ENCODE data around the gene GRIN1. TPM values are rescaled to one million over a fixed set of nuclear protein-coding genes. Genes with fewer than 3 reads are reported as not detected.

Gene GRIN1
- total and polyA plus RNA-seq, 2 of the 13 experiments (the other 11 are each of a cell fraction or from before 2014, with no cell fraction given) = 0.13 TPM; not detected in 1

- TF ChIP-seq ZBTB37 (CRISPR knock-in tag; IDR thresholded peaks at IDR 0.05) = no peak
- no peak for TF ChIP-seq ZFP37 (CRISPR knock-in tag; IDR thresholded peaks at IDR 0.05; ENCODE audit: borderline replicate concordance)
- no peak; the same call in 1 of the 2 replicates for TF ChIP-seq ZNF354B (CRISPR knock-in tag; IDR thresholded peaks at IDR 0.05)
- no peak for TF ChIP-seq KDM2A (CRISPR knock-in tag; IDR thresholded peaks at IDR 0.05; ENCODE audit: borderline replicate concordance, low read depth)
- peak; percentile 2; the same call in 1 of the 2 replicates for TF ChIP-seq DNMT1 (CRISPR knock-in tag; IDR thresholded peaks at IDR 0.05)
- TF ChIP-seq SOX5 (CRISPR knock-in tag; IDR thresholded peaks at IDR 0.05; ENCODE audit: borderline replicate concordance) = no peak
- TF ChIP-seq ZNF792 (CRISPR knock-in tag; IDR thresholded peaks at IDR 0.05) = no peak
- TF ChIP-seq EP300 (IDR thresholded peaks at IDR 0.05; ENCODE audit: low read depth in 2 of 2, low read length in 2 of 2) = no peak
- TF ChIP-seq EP300 (CRISPR knock-in tag; IDR thresholded peaks at IDR 0.05; ENCODE audit: borderline replicate concordance) = no peak
- no peak for TF ChIP-seq SRSF1 (optimal IDR thresholded peaks at IDR 0.05; ENCODE audit: low read depth, low read length)
- TF ChIP-seq ZNF280D (CRISPR knock-in tag; IDR thresholded peaks at IDR 0.05) = peak; percentile 24; the same call in 1 of the 2 replicates
- TF ChIP-seq AKNA (CRISPR knock-in tag; IDR thresholded peaks at IDR 0.05; ENCODE audit: borderline replicate concordance) = no peak
- TF ChIP-seq IRF9 (CRISPR knock-in tag; IDR thresholded peaks at IDR 0.05; ENCODE audit: borderline replicate concordance) = no peak
- TF ChIP-seq ZNF30 (CRISPR knock-in tag; IDR thresholded peaks at IDR 0.05) = no peak
- no peak for TF ChIP-seq ZKSCAN5 (CRISPR knock-in tag; IDR thresholded peaks at IDR 0.05)
- TF ChIP-seq MLLT10 (CRISPR knock-in tag; IDR thresholded peaks at IDR 0.05) = no peak
- no peak for TF ChIP-seq MBNL3 (CRISPR knock-in tag; conservative IDR thresholded peaks at IDR 0.05)
- no peak for TF ChIP-seq SMAD9 (CRISPR knock-in tag; IDR thresholded peaks at IDR 0.05)
- no peak for TF ChIP-seq ZNF143 (CRISPR knock-in tag; IDR thresholded peaks at IDR 0.05)
- peak; percentile 8 for TF ChIP-seq ASH2L (IDR thresholded peaks at IDR 0.05; ENCODE audit: insufficient read length, low read depth, low read length)
These were observed 62.4 kb downstream of the GRIN1 start (continued) for GRCh38 chr9:137201205-137201868.

All from HepG2 (cell line).